Measurements from ENCODE around the gene ADAMTSL5. TPM values are rescaled to one million over a fixed set of nuclear protein-coding genes. Genes with fewer than 3 reads are reported as not detected.

Gene ADAMTSL5
- total and polyA plus RNA-seq, 9 of the 15 experiments (the other 6 are each of a cell fraction or from before 2014, with no cell fraction given), result 1.0 to 11.6 (median 4.1) TPM

DNA sequence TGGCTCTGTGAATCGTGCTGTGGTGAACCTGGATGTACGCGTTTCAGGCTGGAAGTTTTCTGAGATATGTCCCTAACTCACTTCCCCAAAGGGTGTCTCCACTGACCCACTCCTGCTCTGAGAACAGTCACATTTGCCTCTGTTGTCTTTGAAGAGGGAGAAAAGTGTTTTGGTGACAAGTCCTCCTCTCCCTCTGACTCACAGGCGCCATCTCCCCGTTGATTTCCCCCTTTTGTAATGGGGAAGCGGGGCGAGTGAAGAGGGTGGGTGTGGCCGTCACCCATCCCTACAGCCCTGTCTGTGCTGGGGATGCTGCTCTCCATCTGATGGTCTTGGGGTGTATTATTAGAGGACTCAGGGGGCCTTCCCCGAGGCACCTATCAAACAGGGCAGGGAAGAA lies 53.3 kb downstream of the ADAMTSL5 start:
- BruUV-seq (replicated peaks), result TSS peak; percentile 45
- H4K20me1 ChIP-seq (replicated peaks; ENCODE audit: control insufficient read depth, insufficient read depth, low read length), result peaks cover 25% of the 10 kb centered on the region
- no peak overlapping the region for H3K27ac ChIP-seq (ENCODE audit: extremely low read depth, low read depth, low read length)
- H3K36me3 ChIP-seq (ENCODE audit: control insufficient read depth, insufficient read depth, low read length), result peaks cover 6% of the 10 kb centered on the region; the same call in 1 of the 3 replicates
- H3K79me2 ChIP-seq (ENCODE audit: control insufficient read depth, insufficient read depth, low read length), result no peaks in the 10 kb centered on the region
- H3K4me3 ChIP-seq, result no peak overlapping the region
- H3K4me1 ChIP-seq (replicated peaks in 1 of 2; ENCODE audit: control insufficient read depth in 2 of 2, insufficient read depth in 2 of 2, low read length in 2 of 2), result peaks cover 5 to 55% of the 10 kb centered on the region in 2 experiments; a peak in 4 of 5 replicates
- H3K27me3 ChIP-seq (ENCODE audit: control insufficient read depth in 2 of 2, insufficient read depth in 2 of 2, low read length in 2 of 2), result no peaks in the 10 kb centered on the region
- intact Hi-C loops (cut with micrococcal nuclease), result loop anchor here (5.0 kb wide), 1 partner anchor 53 kb away; the partner anchor contains the start of gene ADAMTSL5
- no peak overlapping the region for H3K9ac ChIP-seq (ENCODE audit: insufficient read depth in 1 of 2, low read depth in 2 of 2, low read length in 2 of 2)
- no peak for ATAC-seq
- TF ChIP-seq, protein P1, sequence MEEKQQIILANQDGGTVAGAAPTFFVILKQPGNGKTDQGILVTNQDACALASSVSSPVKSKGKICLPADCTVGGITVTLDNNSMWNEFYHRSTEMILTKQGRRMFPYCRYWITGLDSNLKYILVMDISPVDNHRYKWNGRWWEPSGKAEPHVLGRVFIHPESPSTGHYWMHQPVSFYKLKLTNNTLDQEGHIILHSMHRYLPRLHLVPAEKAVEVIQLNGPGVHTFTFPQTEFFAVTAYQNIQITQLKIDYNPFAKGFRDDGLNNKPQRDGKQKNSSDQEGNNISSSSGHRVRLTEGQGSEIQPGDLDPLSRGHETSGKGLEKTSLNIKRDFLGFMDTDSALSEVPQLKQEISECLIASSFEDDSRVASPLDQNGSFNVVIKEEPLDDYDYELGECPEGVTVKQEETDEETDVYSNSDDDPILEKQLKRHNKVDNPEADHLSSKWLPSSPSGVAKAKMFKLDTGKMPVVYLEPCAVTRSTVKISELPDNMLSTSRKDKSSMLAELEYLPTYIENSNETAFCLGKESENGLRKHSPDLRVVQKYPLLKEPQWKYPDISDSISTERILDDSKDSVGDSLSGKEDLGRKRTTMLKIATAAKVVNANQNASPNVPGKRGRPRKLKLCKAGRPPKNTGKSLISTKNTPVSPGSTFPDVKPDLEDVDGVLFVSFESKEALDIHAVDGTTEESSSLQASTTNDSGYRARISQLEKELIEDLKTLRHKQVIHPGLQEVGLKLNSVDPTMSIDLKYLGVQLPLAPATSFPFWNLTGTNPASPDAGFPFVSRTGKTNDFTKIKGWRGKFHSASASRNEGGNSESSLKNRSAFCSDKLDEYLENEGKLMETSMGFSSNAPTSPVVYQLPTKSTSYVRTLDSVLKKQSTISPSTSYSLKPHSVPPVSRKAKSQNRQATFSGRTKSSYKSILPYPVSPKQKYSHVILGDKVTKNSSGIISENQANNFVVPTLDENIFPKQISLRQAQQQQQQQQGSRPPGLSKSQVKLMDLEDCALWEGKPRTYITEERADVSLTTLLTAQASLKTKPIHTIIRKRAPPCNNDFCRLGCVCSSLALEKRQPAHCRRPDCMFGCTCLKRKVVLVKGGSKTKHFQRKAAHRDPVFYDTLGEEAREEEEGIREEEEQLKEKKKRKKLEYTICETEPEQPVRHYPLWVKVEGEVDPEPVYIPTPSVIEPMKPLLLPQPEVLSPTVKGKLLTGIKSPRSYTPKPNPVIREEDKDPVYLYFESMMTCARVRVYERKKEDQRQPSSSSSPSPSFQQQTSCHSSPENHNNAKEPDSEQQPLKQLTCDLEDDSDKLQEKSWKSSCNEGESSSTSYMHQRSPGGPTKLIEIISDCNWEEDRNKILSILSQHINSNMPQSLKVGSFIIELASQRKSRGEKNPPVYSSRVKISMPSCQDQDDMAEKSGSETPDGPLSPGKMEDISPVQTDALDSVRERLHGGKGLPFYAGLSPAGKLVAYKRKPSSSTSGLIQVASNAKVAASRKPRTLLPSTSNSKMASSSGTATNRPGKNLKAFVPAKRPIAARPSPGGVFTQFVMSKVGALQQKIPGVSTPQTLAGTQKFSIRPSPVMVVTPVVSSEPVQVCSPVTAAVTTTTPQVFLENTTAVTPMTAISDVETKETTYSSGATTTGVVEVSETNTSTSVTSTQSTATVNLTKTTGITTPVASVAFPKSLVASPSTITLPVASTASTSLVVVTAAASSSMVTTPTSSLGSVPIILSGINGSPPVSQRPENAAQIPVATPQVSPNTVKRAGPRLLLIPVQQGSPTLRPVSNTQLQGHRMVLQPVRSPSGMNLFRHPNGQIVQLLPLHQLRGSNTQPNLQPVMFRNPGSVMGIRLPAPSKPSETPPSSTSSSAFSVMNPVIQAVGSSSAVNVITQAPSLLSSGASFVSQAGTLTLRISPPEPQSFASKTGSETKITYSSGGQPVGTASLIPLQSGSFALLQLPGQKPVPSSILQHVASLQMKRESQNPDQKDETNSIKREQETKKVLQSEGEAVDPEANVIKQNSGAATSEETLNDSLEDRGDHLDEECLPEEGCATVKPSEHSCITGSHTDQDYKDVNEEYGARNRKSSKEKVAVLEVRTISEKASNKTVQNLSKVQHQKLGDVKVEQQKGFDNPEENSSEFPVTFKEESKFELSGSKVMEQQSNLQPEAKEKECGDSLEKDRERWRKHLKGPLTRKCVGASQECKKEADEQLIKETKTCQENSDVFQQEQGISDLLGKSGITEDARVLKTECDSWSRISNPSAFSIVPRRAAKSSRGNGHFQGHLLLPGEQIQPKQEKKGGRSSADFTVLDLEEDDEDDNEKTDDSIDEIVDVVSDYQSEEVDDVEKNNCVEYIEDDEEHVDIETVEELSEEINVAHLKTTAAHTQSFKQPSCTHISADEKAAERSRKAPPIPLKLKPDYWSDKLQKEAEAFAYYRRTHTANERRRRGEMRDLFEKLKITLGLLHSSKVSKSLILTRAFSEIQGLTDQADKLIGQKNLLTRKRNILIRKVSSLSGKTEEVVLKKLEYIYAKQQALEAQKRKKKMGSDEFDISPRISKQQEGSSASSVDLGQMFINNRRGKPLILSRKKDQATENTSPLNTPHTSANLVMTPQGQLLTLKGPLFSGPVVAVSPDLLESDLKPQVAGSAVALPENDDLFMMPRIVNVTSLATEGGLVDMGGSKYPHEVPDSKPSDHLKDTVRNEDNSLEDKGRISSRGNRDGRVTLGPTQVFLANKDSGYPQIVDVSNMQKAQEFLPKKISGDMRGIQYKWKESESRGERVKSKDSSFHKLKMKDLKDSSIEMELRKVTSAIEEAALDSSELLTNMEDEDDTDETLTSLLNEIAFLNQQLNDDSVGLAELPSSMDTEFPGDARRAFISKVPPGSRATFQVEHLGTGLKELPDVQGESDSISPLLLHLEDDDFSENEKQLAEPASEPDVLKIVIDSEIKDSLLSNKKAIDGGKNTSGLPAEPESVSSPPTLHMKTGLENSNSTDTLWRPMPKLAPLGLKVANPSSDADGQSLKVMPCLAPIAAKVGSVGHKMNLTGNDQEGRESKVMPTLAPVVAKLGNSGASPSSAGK (IDR thresholded peaks at IDR 0.05), result no peak
- TF ChIP-seq RAD21 (CRISPR knock-in tag; conservative IDR thresholded peaks at IDR 0.05 in 1 of 2, IDR thresholded peaks at IDR 0.05 in 1 of 2) (peak in 1 of 2 experiments; percentile 18; a peak in 1 of 4 replicates), POLR2AphosphoS2 (IDR thresholded peaks at IDR 0.05; ENCODE audit: low read length) (peak; percentile 77; the same call in 1 of the 2 replicates), TRIM28 (IDR thresholded peaks at IDR 0.05) (no peak)
- in situ Hi-C loops (cut with MboI), result loop anchor here (5.0 kb wide), 1 partner anchor 48 kb away; no protein-coding TSS in a partner anchor
- H3K9me3 ChIP-seq (replicated peaks; ENCODE audit: control insufficient read depth, insufficient read depth, low read depth, low read length), result no peaks in the 10 kb centered on the region
- ChIA-PET CTCF (ENCODE audit: low intra/inter-chr PET ratio) (no interaction called here), POLR2A (interaction anchor here (1.3 kb wide), 1 partner anchor 12 kb away, joined by 7 read pairs; no protein-coding TSS in a partner anchor)
- no peak overlapping the region for H2AFZ ChIP-seq (ENCODE audit: low read depth, low read length)
- H3K9me1 ChIP-seq (ENCODE audit: control insufficient read depth, insufficient read depth, low read length), result peaks cover 7% of the 10 kb centered on the region
- DNase-seq (ENCODE audit: extremely low read depth in 1 of 4, low spot score in 3 of 4), result no peak
- H3K4me2 ChIP-seq (ENCODE audit: insufficient read depth, low read length), result no peak overlapping the region
- whole genome bisulfite sequencing (ENCODE audit: insufficient coverage, low coverage, missing lambda C conversion rate), result 30% methylated on average over 9 of the region's 9 CpGs
- FAIRE-seq, result no peak
